Ureter (tissue), 1 donor: ENCODE data around the gene APC. TPM values are rescaled to one million over a fixed set of nuclear protein-coding genes. Genes with fewer than 3 reads are reported as not detected.

Experiments used
- total RNA-seq: library from RNA; stranded (reverse); gene quantifications from one replicate; pipeline ENCODE4 v1.2.4, GENCODE V29; 2023
- donor health status: DM: yes; HTN: yes; CAD: no.

APC gene
- total RNA-seq, 1 donor from 2014 or later, result 40.4 TPM

Other genes starting within 250 kb of the APC start
- gene SRP19, start 123.4 kb downstream of the APC start, total RNA-seq, result 33.7 TPM
- 110 TPM for gene REEP5, start 184.3 kb downstream of the APC start, total RNA-seq
- 42.2 TPM for gene DCP2, start 238.9 kb downstream of the APC start, total RNA-seq